Astrocyte (in vitro differentiated cells and primary cell): ENCODE data around the gene SYCE3. TPM values are rescaled to one million over a fixed set of nuclear protein-coding genes. Genes with fewer than 3 reads are reported as not detected.

ENCODE experiments used
- DNase-seq: peaks from one replicate; pipeline ENCODE4 v3.0.0-alpha.2; 2010; ENCODE audit warnings: low read depth
- FAIRE-seq: peaks from 2 replicates; lab custom pipeline; 2011; peaks lifted over from hg19 to GRCh38; lab: Jason Lieb, UNC
- H2AFZ ChIP-seq: 2 replicates; pipeline ENCODE4 v1.6.0; 2012; ENCODE audit warnings: low read depth, low read length, inconsistent platforms
- H3K27ac ChIP-seq: 2 replicates; pipeline ENCODE4 v1.5.1; 2011; ENCODE audit warnings: low read depth, low read length, inconsistent platforms
- H3K27me3 ChIP-seq: 2 replicates; pipeline ENCODE4 v1.6.0; 2011; ENCODE audit warnings: low read length, inconsistent platforms; ENCODE audit not compliant: insufficient read depth
- H3K36me3 ChIP-seq: 2 replicates; pipeline ENCODE4 v1.5.1; 2011; ENCODE audit warnings: low read length, inconsistent platforms; ENCODE audit not compliant: insufficient read depth
- H3K4me1 ChIP-seq: 2 replicates; pipeline ENCODE4 v1.5.1; 2011; ENCODE audit warnings: low read length, inconsistent platforms; ENCODE audit not compliant: insufficient read depth
- H3K4me2 ChIP-seq: 2 replicates; pipeline ENCODE4 v1.6.0; 2012; ENCODE audit warnings: low read length, inconsistent platforms
- H3K4me3 ChIP-seq: 2 replicates; pipeline ENCODE4 v1.5.1; 2011; ENCODE audit warnings: low read depth, mild to moderate bottlenecking, low read length, inconsistent platforms; ENCODE audit not compliant: insufficient read depth
- H3K79me2 ChIP-seq: 2 replicates; pipeline ENCODE4 v1.6.0; 2012; ENCODE audit warnings: mild to moderate bottlenecking, low read length, inconsistent platforms; ENCODE audit not compliant: insufficient read depth
- H3K9ac ChIP-seq: 2 replicates; pipeline ENCODE4 v1.6.0; 2012; ENCODE audit warnings: mild to moderate bottlenecking, low read length, inconsistent platforms
- H3K9me3 ChIP-seq: 2 replicates; pipeline ENCODE4 v1.5.1; 2012; ENCODE audit warnings: low read depth, mild to moderate bottlenecking, low read length, inconsistent platforms; ENCODE audit not compliant: insufficient read depth
- H4K20me1 ChIP-seq: 2 replicates; pipeline ENCODE4 v1.6.0; 2012; ENCODE audit warnings: low read length, inconsistent platforms; ENCODE audit not compliant: insufficient read depth
- H3K27ac Mint-ChIP-seq: one replicate; pipeline ENCODE4 v1.8.0; 2021; ENCODE audit warnings: mild to moderate bottlenecking, mixed read lengths; ENCODE audit not compliant: unreplicated experiment
- H3K27me3 Mint-ChIP-seq: one replicate; pipeline ENCODE4 v1.8.0; 2021; ENCODE audit warnings: low read depth, mixed read lengths; ENCODE audit not compliant: unreplicated experiment
- H3K36me3 Mint-ChIP-seq: one replicate; pipeline ENCODE4 v1.8.0; 2021; ENCODE audit warnings: low read depth, mixed read lengths; ENCODE audit not compliant: unreplicated experiment
- H3K4me1 Mint-ChIP-seq: one replicate; pipeline ENCODE4 v1.8.0; 2021; ENCODE audit warnings: low read depth, mixed read lengths; ENCODE audit not compliant: unreplicated experiment
- H3K4me3 Mint-ChIP-seq: one replicate; pipeline ENCODE4 v1.8.0; 2021; ENCODE audit warnings: mild to moderate bottlenecking, moderate library complexity, mixed read lengths; ENCODE audit not compliant: unreplicated experiment
- H3K9me3 Mint-ChIP-seq: one replicate; pipeline ENCODE4 v1.8.0; 2021; ENCODE audit warnings: mild to moderate bottlenecking, mixed read lengths; ENCODE audit not compliant: unreplicated experiment
- CTCF ChIP-seq: IDR thresholded peaks from 2 replicates; pipeline ENCODE4 v1.5.1; 2011; ENCODE audit warnings: low read depth, mild to moderate bottlenecking, inconsistent platforms, low read length, moderate library complexity; ENCODE audit not compliant: insufficient read depth
- EZH2 ChIP-seq: IDR thresholded peaks from 2 replicates; pipeline ENCODE4 v1.6.1; 2012; ENCODE audit warnings: mild to moderate bottlenecking, low read length, inconsistent platforms; ENCODE audit not compliant: insufficient read depth
- total RNA-seq: library from RNA; stranded (reverse); gene quantifications from 2 replicates; pipeline ENCODE4 v1.2.1, GENCODE V29; 2021

Gene SYCE3
- total RNA-seq, 1 donor from 2014 or later: not detected

- Histone ChIP-seq H3K4me2 (no peak overlapping the region), H3K9ac (no peak overlapping the region), H3K79me2 (no peaks in the 10 kb centered on the region), H3K4me1 (no peaks in the 10 kb centered on the region), H3K27ac (no peak overlapping the region), H3K9me3 (no peaks in the 10 kb centered on the region), H3K36me3 (no peaks in the 10 kb centered on the region), H3K4me3 (no peak overlapping the region), H2AFZ (no peak overlapping the region), H3K27me3 (peaks cover 23% of the 10 kb centered on the region), H4K20me1 (no peaks in the 10 kb centered on the region)
- Mint-ChIP-seq H3K9me3 (peaks cover 2% of the 10 kb centered on the region), H3K4me3 (no peak overlapping the region), H3K27me3 (peaks cover 59% of the 10 kb centered on the region), H3K27ac (no peak overlapping the region), H3K36me3 (peaks cover 5% of the 10 kb centered on the region), H3K4me1 (peaks cover 5% of the 10 kb centered on the region)
- no peak for TF ChIP-seq EZH2
- FAIRE-seq (no peak), DNase-seq (no peak)
Measured at GRCh38 chr22:50605002-50605612, 42.4 kb upstream of the SYCE3 start.

- Mint-ChIP-seq H3K27ac (no peak overlapping the region), H3K4me3 (no peak overlapping the region), H3K36me3 (peaks cover 7% of the 10 kb centered on the region), H3K9me3 (peaks cover 2% of the 10 kb centered on the region), H3K27me3 (peaks cover 58% of the 10 kb centered on the region), H3K4me1 (peaks cover 8% of the 10 kb centered on the region)
- Histone ChIP-seq H3K27ac (no peak overlapping the region), H3K9me3 (no peaks in the 10 kb centered on the region), H3K27me3 (peaks cover 26% of the 10 kb centered on the region), H3K4me3 (no peak overlapping the region), H2AFZ (no peak overlapping the region), H3K9ac (no peak overlapping the region), H4K20me1 (no peaks in the 10 kb centered on the region), H3K36me3 (no peaks in the 10 kb centered on the region), H3K4me1 (no peaks in the 10 kb centered on the region), H3K79me2 (no peaks in the 10 kb centered on the region), H3K4me2 (no peak overlapping the region)
- FAIRE-seq (no peak), DNase-seq (no peak)
- no peak for TF ChIP-seq EZH2
- no peak for TF ChIP-seq CTCF
Measured at GRCh38 chr22:50604256-50605001, 41.7 kb upstream of the SYCE3 start.

GRCh38 chr22:50603511-50604255 lies 41.0 kb upstream of the SYCE3 start:
- H3K27me3 ChIP-seq: peaks cover 22% of the 10 kb centered on the region
- FAIRE-seq (no peak), DNase-seq (no peak)
- no peaks in the 10 kb centered on the region for H3K9me3 ChIP-seq
- Mint-ChIP-seq H3K4me1 (peaks cover 8% of the 10 kb centered on the region), H3K4me3 (no peak overlapping the region), H3K27me3 (peaks cover 54% of the 10 kb centered on the region), H3K9me3 (peaks cover 2% of the 10 kb centered on the region), H3K36me3 (peaks cover 7% of the 10 kb centered on the region), H3K27ac (no peak overlapping the region)
- no peak overlapping the region for H3K4me3 ChIP-seq
- no peak for TF ChIP-seq EZH2
- TF ChIP-seq CTCF: no peak
- no peaks in the 10 kb centered on the region for H3K36me3 ChIP-seq
- H3K27ac ChIP-seq: no peak overlapping the region
- no peaks in the 10 kb centered on the region for H3K79me2 ChIP-seq
- no peaks in the 10 kb centered on the region for H3K4me1 ChIP-seq
- no peak overlapping the region for H2AFZ ChIP-seq
- no peaks in the 10 kb centered on the region for H4K20me1 ChIP-seq
- no peak overlapping the region for H3K9ac ChIP-seq
- H3K4me2 ChIP-seq: no peak overlapping the region
